ENCODE results near the gene GCH1. TPM values are rescaled to one million over a fixed set of nuclear protein-coding genes. Genes with fewer than 3 reads are reported as not detected.

Gene GCH1
- total and polyA plus RNA-seq, 2 donors (not counting 1 experiment from before 2014, with no cell fraction given): 1.3 to 1.5 TPM

DNA sequence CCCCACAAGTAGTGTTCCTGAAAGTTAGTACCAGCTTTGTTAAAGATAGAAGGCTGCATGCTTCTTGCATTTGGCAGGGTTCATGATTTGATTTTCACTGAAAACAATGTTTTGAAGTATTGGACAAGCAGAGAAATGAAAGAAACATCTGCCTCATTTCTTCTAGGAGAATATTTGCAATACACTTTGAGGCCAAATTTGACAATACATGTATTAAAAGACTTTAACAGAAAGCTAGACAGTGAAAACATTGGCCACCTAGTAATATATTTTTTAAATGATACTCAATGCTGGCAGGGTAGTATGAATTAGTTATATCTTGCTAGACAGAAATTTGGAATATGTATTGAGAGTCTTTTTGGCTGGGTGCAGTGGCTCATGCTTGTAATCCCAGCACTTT is 68.5 kb downstream of the GCH1 start:
- DNase-seq (ENCODE audit: low read depth in 2 of 2): no peak
- no peak overlapping the region for H2AFZ ChIP-seq (ENCODE audit: low read length)
- TF ChIP-seq, protein P1, sequence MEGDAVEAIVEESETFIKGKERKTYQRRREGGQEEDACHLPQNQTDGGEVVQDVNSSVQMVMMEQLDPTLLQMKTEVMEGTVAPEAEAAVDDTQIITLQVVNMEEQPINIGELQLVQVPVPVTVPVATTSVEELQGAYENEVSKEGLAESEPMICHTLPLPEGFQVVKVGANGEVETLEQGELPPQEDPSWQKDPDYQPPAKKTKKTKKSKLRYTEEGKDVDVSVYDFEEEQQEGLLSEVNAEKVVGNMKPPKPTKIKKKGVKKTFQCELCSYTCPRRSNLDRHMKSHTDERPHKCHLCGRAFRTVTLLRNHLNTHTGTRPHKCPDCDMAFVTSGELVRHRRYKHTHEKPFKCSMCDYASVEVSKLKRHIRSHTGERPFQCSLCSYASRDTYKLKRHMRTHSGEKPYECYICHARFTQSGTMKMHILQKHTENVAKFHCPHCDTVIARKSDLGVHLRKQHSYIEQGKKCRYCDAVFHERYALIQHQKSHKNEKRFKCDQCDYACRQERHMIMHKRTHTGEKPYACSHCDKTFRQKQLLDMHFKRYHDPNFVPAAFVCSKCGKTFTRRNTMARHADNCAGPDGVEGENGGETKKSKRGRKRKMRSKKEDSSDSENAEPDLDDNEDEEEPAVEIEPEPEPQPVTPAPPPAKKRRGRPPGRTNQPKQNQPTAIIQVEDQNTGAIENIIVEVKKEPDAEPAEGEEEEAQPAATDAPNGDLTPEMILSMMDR (conservative IDR thresholded peaks at IDR 0.05 in 1 of 2, IDR thresholded peaks at IDR 0.05 in 1 of 2; ENCODE audit: low read depth in 1 of 2, low read length in 2 of 2): no peak
- TF ChIP-seq EZH2 (IDR thresholded peaks at IDR 0.05; ENCODE audit: low read length, missing control alignments): no peak
- no peak overlapping the region for H3K27ac ChIP-seq (ENCODE audit: insufficient read depth, low read length)
- no peak overlapping the region for H3K4me2 ChIP-seq (ENCODE audit: extremely low read depth, insufficient read depth, low read length)
- H3K4me3 ChIP-seq (replicated peaks in 1 of 4; ENCODE audit: control extremely low read depth in 1 of 4, insufficient read depth in 1 of 4, low read depth in 3 of 4, low read length in 4 of 4): no peak overlapping the region
- H3K36me3 ChIP-seq (ENCODE audit: control insufficient read depth, insufficient read depth, low read length): no peaks in the 10 kb centered on the region
- H3K79me2 ChIP-seq (ENCODE audit: control insufficient read depth, insufficient read depth, low read length): no peaks in the 10 kb centered on the region
- no peaks in the 10 kb centered on the region for H3K4me1 ChIP-seq (ENCODE audit: control insufficient read depth, extremely low read depth, insufficient read depth, low read length)
- no peak overlapping the region for H3K9ac ChIP-seq (ENCODE audit: insufficient read depth, low read length)
- no peaks in the 10 kb centered on the region for H4K20me1 ChIP-seq (ENCODE audit: control insufficient read depth, extremely low read depth, insufficient read depth, low read length)
- peaks cover 4% of the 10 kb centered on the region for H3K27me3 ChIP-seq (ENCODE audit: control insufficient read depth, insufficient read depth, low read length)
- H3K9me3 ChIP-seq (ENCODE audit: control insufficient read depth, insufficient read depth, low read depth, low read length): no peaks in the 10 kb centered on the region

DNA sequence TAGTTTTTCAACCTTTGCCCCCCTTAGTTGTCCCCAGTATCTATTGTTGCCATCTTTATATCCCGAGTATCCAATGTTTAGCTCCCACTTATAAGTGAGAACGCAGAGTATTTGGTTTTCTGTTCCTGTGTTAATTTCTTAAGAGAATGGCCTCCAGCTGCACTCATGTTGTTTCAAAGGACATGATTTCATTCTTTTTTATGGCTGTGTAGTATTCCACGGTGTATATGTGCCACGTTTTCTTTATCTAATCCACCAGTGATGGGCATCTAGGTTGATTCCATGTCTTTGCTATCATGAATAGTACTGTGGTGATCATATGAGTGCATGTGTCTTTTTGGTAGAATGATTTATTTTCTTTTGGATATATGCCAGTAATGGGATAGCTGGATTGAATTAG is 72.0 kb downstream of the GCH1 start:
- Histone ChIP-seq H2AFZ (ENCODE audit: low read length) (no peak overlapping the region), H3K4me3 (replicated peaks in 1 of 4; ENCODE audit: control extremely low read depth in 1 of 4, insufficient read depth in 1 of 4, low read depth in 3 of 4, low read length in 4 of 4) (no peak overlapping the region), H3K4me1 (ENCODE audit: control insufficient read depth, extremely low read depth, insufficient read depth, low read length) (no peaks in the 10 kb centered on the region), H3K27ac (ENCODE audit: insufficient read depth, low read length) (no peak overlapping the region), H3K4me2 (ENCODE audit: extremely low read depth, insufficient read depth, low read length) (no peak overlapping the region), H3K79me2 (ENCODE audit: control insufficient read depth, insufficient read depth, low read length) (no peaks in the 10 kb centered on the region), H3K9ac (ENCODE audit: insufficient read depth, low read length) (no peak overlapping the region), H4K20me1 (ENCODE audit: control insufficient read depth, extremely low read depth, insufficient read depth, low read length) (no peaks in the 10 kb centered on the region), H3K27me3 (ENCODE audit: control insufficient read depth, insufficient read depth, low read length) (peaks cover 4% of the 10 kb centered on the region), H3K36me3 (ENCODE audit: control insufficient read depth, insufficient read depth, low read length) (no peaks in the 10 kb centered on the region), H3K9me3 (ENCODE audit: control insufficient read depth, insufficient read depth, low read depth, low read length) (no peaks in the 10 kb centered on the region)
- no peak for DNase-seq (ENCODE audit: low read depth in 2 of 2)
- TF ChIP-seq, protein P1 (conservative IDR thresholded peaks at IDR 0.05 in 1 of 2, IDR thresholded peaks at IDR 0.05 in 1 of 2; ENCODE audit: low read depth in 1 of 2, low read length in 2 of 2): no peak
- TF ChIP-seq EZH2 (IDR thresholded peaks at IDR 0.05; ENCODE audit: low read length, missing control alignments): no peak

DNA sequence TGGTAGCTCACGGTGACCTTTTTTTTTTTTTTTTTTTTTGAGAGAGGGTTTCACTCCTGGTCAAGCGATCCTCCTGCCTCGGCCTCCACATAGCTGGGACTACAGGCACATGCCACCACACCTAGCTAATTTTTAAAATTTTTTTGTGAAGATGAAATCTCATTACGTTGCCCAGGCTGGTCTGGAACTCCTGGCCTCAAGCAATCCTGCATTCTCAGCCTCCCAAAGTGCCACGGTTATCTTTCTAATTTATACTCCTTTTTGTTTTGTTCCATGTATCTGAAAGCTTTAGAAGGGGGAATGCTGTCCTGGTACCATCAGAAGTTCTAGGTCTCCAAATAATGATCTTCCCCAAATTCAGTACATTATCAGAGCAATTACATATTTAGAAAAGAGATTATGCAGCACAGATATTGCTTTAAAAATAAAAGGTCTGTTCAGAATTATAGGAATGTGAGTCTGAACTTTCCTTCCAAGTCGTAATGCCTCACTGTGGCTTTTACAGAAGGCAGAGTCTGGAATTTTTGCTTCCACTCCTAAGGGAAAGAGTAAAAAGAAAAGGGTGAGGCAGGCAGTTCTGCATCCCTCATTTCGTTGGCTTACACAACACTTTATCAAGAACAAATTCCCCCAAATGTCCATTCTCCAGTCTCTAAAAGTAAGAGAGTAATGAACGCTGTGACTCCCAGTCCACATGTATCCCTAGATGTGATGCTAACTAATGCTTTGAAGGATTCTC is 73.0 kb downstream of the GCH1 start:
- no peak overlapping the region for H2AFZ ChIP-seq (ENCODE audit: low read length)
- H3K4me3 ChIP-seq (replicated peaks in 1 of 4; ENCODE audit: control extremely low read depth in 1 of 4, insufficient read depth in 1 of 4, low read depth in 3 of 4, low read length in 4 of 4): no peak overlapping the region
- no peaks in the 10 kb centered on the region for H3K9me3 ChIP-seq (ENCODE audit: control insufficient read depth, insufficient read depth, low read depth, low read length)
- no peaks in the 10 kb centered on the region for H3K4me1 ChIP-seq (ENCODE audit: control insufficient read depth, extremely low read depth, insufficient read depth, low read length)
- no peak overlapping the region for H3K9ac ChIP-seq (ENCODE audit: insufficient read depth, low read length)
- no peak overlapping the region for H3K27ac ChIP-seq (ENCODE audit: insufficient read depth, low read length)
- DNase-seq (ENCODE audit: low read depth in 2 of 2): no peak
- H3K36me3 ChIP-seq (ENCODE audit: control insufficient read depth, insufficient read depth, low read length): no peaks in the 10 kb centered on the region
- H3K4me2 ChIP-seq (ENCODE audit: extremely low read depth, insufficient read depth, low read length): no peak overlapping the region
- H4K20me1 ChIP-seq (ENCODE audit: control insufficient read depth, extremely low read depth, insufficient read depth, low read length): no peaks in the 10 kb centered on the region
- TF ChIP-seq, protein P1 (conservative IDR thresholded peaks at IDR 0.05 in 1 of 2, IDR thresholded peaks at IDR 0.05 in 1 of 2; ENCODE audit: low read depth in 1 of 2, low read length in 2 of 2): no peak
- no peak for TF ChIP-seq EZH2 (IDR thresholded peaks at IDR 0.05; ENCODE audit: low read length, missing control alignments)
- H3K79me2 ChIP-seq (ENCODE audit: control insufficient read depth, insufficient read depth, low read length): no peaks in the 10 kb centered on the region
- H3K27me3 ChIP-seq (ENCODE audit: control insufficient read depth, insufficient read depth, low read length): peaks cover 4% of the 10 kb centered on the region

Measured in fibroblast of lung (primary cell).